Right ventricle myocardium superior (tissue), 1 donor: ENCODE measurements around the gene UNC5C. TPM values are rescaled to one million over a fixed set of nuclear protein-coding genes. Genes with fewer than 3 reads are reported as not detected.

Source experiments
- ATAC-seq: fragments of 200-7000 bp; cut with Tn5 transposase; one replicate; pipeline ENCODE4 v1.9.1; 2020; ENCODE audit warnings: mild to moderate bottlenecking; ENCODE audit not compliant: poor library complexity
- DNase-seq: peaks from one replicate; pipeline ENCODE4 v3.0.0-alpha.2; 2020
- intact Hi-C: fragments of 100-400 bp; cut with DNase I; formaldehyde crosslinking; loops from one replicate; pipeline ENCODE4 v1.11.2; 2022
- total RNA-seq: library from RNA; stranded (reverse); fragmentation: NEBNext Ultra II Directional; extraction: Animal tissue kit (Norgen Biotek cat#: 25700); gene quantifications from one replicate; pipeline ENCODE4 v1.2.1, GENCODE V29; 2021
- donor health status: DM: no; HTN: yes; CAD: no; lungs with severe emphysema.

The UNC5C gene
- total RNA-seq, 1 donor from 2014 or later = 2.0 TPM

GRCh38 chr4:95547715-95548471, 880 bp downstream of the UNC5C start:
- intact Hi-C loops = no loop called here
- DNase-seq (peak; percentile 57), ATAC-seq (peak; percentile 26)

- intact Hi-C loops = no loop called here
- DNase-seq (no peak), ATAC-seq (no peak)
Observed at GRCh38 chr4:95546866-95547714, 1.7 kb downstream of the UNC5C start.

GRCh38 chr4:95546221-95546620, 2.6 kb downstream of the UNC5C start:
- intact Hi-C loops = no loop called here
- DNase-seq = no peak
- ATAC-seq = no peak

- no peak for ATAC-seq
- DNase-seq = peak; percentile 48
- intact Hi-C loops = no loop called here
Observed at GRCh38 chr4:95545546-95545945, 3.2 kb downstream of the UNC5C start.

- ATAC-seq = no peak
- intact Hi-C loops = no loop called here
- no peak for DNase-seq
Observed at GRCh38 chr4:95544113-95545103, 4.4 kb downstream of the UNC5C start.

GRCh38 chr4:95541889-95542607, 6.7 kb downstream of the UNC5C start:
- ATAC-seq = no peak
- intact Hi-C loops = no loop called here
- DNase-seq = no peak

- ATAC-seq (no peak), DNase-seq (no peak)
- intact Hi-C loops = no loop called here
Observed at GRCh38 chr4:95541094-95541493, 7.7 kb downstream of the UNC5C start.

- intact Hi-C loops = no loop called here
- peak; percentile 17 for ATAC-seq
- DNase-seq = no peak
Observed at GRCh38 chr4:95540227-95540626, 8.5 kb downstream of the UNC5C start.

- ATAC-seq (no peak), DNase-seq (no peak)
- intact Hi-C loops = no loop called here
Observed at GRCh38 chr4:95539106-95539505, 9.7 kb downstream of the UNC5C start.

- no peak for ATAC-seq
- no peak for DNase-seq
- intact Hi-C loops = no loop called here
Observed at GRCh38 chr4:95537863-95538488, 10.8 kb downstream of the UNC5C start.

- intact Hi-C loops = no loop called here
- DNase-seq (no peak), ATAC-seq (no peak)
Observed at GRCh38 chr4:95537191-95537590, 11.6 kb downstream of the UNC5C start.

GRCh38 chr4:95536650-95537049, 12.1 kb downstream of the UNC5C start:
- intact Hi-C loops = no loop called here
- no peak for ATAC-seq

GRCh38 chr4:95535180-95535579, 13.6 kb downstream of the UNC5C start:
- DNase-seq (no peak), ATAC-seq (no peak)
- intact Hi-C loops = no loop called here

More at GRCh38 chr4:95536650-95537049, 12.1 kb downstream of the UNC5C start:
- no peak for DNase-seq

GRCh38 chr4:95534032-95534431, 14.7 kb downstream of the UNC5C start:
- ATAC-seq (no peak), DNase-seq (no peak)
- intact Hi-C loops = no loop called here

- intact Hi-C loops = no loop called here
- DNase-seq (no peak), ATAC-seq (no peak)
Observed at GRCh38 chr4:95533254-95533653, 15.5 kb downstream of the UNC5C start.

- no peak for DNase-seq
- no peak for ATAC-seq
- intact Hi-C loops = no loop called here
Observed at GRCh38 chr4:95532305-95532704, 16.5 kb downstream of the UNC5C start.

GRCh38 chr4:95531141-95531540, 17.6 kb downstream of the UNC5C start:
- intact Hi-C loops = no loop called here
- no peak for DNase-seq

GRCh38 chr4:95529946-95530345, 18.8 kb downstream of the UNC5C start:
- intact Hi-C loops = no loop called here
- DNase-seq (no peak), ATAC-seq (no peak)

More at GRCh38 chr4:95531141-95531540, 17.6 kb downstream of the UNC5C start:
- no peak for ATAC-seq
